ENCODE results near the gene HOXD9.

The HOXD9 gene

GRCh38 chr2:176122683-176123410 lies at the start of gene HOXD9:
TSS of gene HOXD9 (plus strand) at chr2:176122719. CDS start at chr2:176122769, 50 bp downstream.
- DNase-seq (ENCODE audit: low read depth), result no peak

- DNase-seq (ENCODE audit: low read depth), result no peak
Observed at GRCh38 chr2:176072951-176073904, 49.3 kb upstream of the HOXD9 start.

GRCh38 chr2:176074919-176075425 lies 47.5 kb upstream of the HOXD9 start:
- no peak for DNase-seq (ENCODE audit: low read depth)

GRCh38 chr2:176075481-176075880 lies 47.0 kb upstream of the HOXD9 start:
- no peak for DNase-seq (ENCODE audit: low read depth)

GRCh38 chr2:176076063-176076462 lies 46.5 kb upstream of the HOXD9 start:
- DNase-seq (ENCODE audit: low read depth), result no peak

GRCh38 chr2:176076796-176077195 lies 45.7 kb upstream of the HOXD9 start:
- no peak for DNase-seq (ENCODE audit: low read depth)

GRCh38 chr2:176078541-176079284 lies 43.8 kb upstream of the HOXD9 start:
- DNase-seq (ENCODE audit: low read depth), result no peak

- DNase-seq (ENCODE audit: low read depth), result no peak
Observed at GRCh38 chr2:176079285-176079830, 43.2 kb upstream of the HOXD9 start.

GRCh38 chr2:176079831-176080539 lies 42.5 kb upstream of the HOXD9 start:
- DNase-seq (ENCODE audit: low read depth), result no peak

- DNase-seq (ENCODE audit: low read depth), result no peak
Observed at GRCh38 chr2:176080540-176081375, 41.8 kb upstream of the HOXD9 start.

- DNase-seq (ENCODE audit: low read depth), result no peak
Observed at GRCh38 chr2:176081376-176081836, 41.1 kb upstream of the HOXD9 start.

- DNase-seq (ENCODE audit: low read depth), result no peak
Observed at GRCh38 chr2:176081837-176082524, 40.5 kb upstream of the HOXD9 start.

GRCh38 chr2:176082525-176082823 lies 40.0 kb upstream of the HOXD9 start:
- no peak for DNase-seq (ENCODE audit: low read depth)

GRCh38 chr2:176082824-176083751 lies 39.4 kb upstream of the HOXD9 start:
- no peak for DNase-seq (ENCODE audit: low read depth)

GRCh38 chr2:176083796-176084261 lies 38.7 kb upstream of the HOXD9 start, which contains the start of gene EVX2:
TSS of gene EVX2 (minus strand) at chr2:176083962. CDS start at chr2:176083776, 186 bp downstream.
- no peak for DNase-seq (ENCODE audit: low read depth)

- no peak for DNase-seq (ENCODE audit: low read depth)
Observed at GRCh38 chr2:176084611-176085119, 37.9 kb upstream of the HOXD9 start.

GRCh38 chr2:176085120-176085788 lies 37.3 kb upstream of the HOXD9 start:
- DNase-seq (ENCODE audit: low read depth), result no peak

Measured in T-helper 22 cell (primary cell).